ENCODE measurements around the gene SRP68.

DNA sequence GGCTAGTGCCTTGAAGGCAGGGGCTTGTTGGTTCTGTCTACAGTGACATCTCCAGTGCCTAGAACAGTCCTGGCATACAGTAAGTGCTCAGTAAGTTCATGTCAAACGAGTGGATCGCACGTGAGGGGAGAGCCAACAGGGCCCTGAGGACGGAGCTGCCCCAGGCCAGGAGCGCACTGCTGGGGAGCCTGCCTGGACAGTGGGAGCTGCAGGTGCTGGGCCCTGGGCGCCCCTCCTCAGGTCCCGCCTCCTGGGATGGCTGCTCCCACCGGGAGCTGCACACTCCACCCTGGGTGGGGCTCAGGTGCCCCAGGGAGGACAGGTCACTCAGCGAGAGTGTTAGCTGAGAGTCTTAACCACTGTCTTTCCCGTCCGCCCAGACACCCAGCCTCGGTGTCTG, 47.0 kb downstream of the SRP68 start:
- TF ChIP-seq, protein P1, sequence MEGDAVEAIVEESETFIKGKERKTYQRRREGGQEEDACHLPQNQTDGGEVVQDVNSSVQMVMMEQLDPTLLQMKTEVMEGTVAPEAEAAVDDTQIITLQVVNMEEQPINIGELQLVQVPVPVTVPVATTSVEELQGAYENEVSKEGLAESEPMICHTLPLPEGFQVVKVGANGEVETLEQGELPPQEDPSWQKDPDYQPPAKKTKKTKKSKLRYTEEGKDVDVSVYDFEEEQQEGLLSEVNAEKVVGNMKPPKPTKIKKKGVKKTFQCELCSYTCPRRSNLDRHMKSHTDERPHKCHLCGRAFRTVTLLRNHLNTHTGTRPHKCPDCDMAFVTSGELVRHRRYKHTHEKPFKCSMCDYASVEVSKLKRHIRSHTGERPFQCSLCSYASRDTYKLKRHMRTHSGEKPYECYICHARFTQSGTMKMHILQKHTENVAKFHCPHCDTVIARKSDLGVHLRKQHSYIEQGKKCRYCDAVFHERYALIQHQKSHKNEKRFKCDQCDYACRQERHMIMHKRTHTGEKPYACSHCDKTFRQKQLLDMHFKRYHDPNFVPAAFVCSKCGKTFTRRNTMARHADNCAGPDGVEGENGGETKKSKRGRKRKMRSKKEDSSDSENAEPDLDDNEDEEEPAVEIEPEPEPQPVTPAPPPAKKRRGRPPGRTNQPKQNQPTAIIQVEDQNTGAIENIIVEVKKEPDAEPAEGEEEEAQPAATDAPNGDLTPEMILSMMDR (conservative IDR thresholded peaks at IDR 0.05 in 1 of 2, IDR thresholded peaks at IDR 0.05 in 1 of 2; ENCODE audit: low read depth in 1 of 2, low read length in 2 of 2), result no peak
- no peak for TF ChIP-seq EZH2 (IDR thresholded peaks at IDR 0.05; ENCODE audit: low read length, missing control alignments)
